HepG2 (cell line): ENCODE measurements around the gene TOMM22. TPM values are rescaled to one million over a fixed set of nuclear protein-coding genes. Genes with fewer than 3 reads are reported as not detected.

Experiments
- ATF5 ChIP-seq: sonication (generic); formaldehyde crosslinking; IDR thresholded peaks from 2 replicates; pipeline ENCODE4 v1.4.0; 2020; ENCODE audit warnings: mild to moderate bottlenecking, low read depth, missing genetic modification reagents
- ATM ChIP-seq: fragments of 450-650 bp; IDR thresholded peaks from 2 replicates; pipeline ENCODE4 v1.7.1; 2017; ENCODE audit warnings: mild to moderate bottlenecking, borderline replicate concordance
- CEBPB ChIP-seq: IDR thresholded peaks from 2 replicates; pipeline ENCODE4 v1.6.1; 2011; ENCODE audit warnings: low read depth, low read length, improper control_type of control experiment, borderline replicate concordance
- CREM ChIP-seq, 2 experiments: sonication (generic) in 1 of 2; formaldehyde crosslinking in 1 of 2; IDR thresholded peaks; 2 replicates each; pipeline versions ENCODE4 v1.4.0 to v1.6.1; 2016 to 2020; ENCODE audit warnings: antibody characterized with exemption in 1 of 2, mild to moderate bottlenecking in 1 of 2, missing genetic modification reagents in 1 of 2
- E2F2 ChIP-seq: sonication (generic); formaldehyde crosslinking; IDR thresholded peaks from 2 replicates; pipeline ENCODE4 v1.4.0; 2020; ENCODE audit warnings: missing genetic modification reagents, borderline replicate concordance
- FOSL1 ChIP-seq: sonication (generic); formaldehyde crosslinking; IDR thresholded peaks from 2 replicates; pipeline ENCODE4 v1.9.0; 2021; ENCODE audit warnings: missing genetic modification reagents, borderline replicate concordance
- GABPB1 ChIP-seq: IDR thresholded peaks from 2 replicates; pipeline ENCODE4 v1.6.1; 2016; ENCODE audit warnings: mild to moderate bottlenecking, missing genetic modification reagents, moderate library complexity, missing compliant biosample characterization
- MED1 ChIP-seq: sonication (generic); formaldehyde crosslinking; IDR thresholded peaks from 2 replicates; pipeline ENCODE4 v1.4.0; 2020; ENCODE audit warnings: missing genetic modification reagents
- MXD3 ChIP-seq: IDR thresholded peaks from 2 replicates; pipeline ENCODE4 v1.6.1; 2016; ENCODE audit warnings: mild to moderate bottlenecking, missing biosample characterization, missing genetic modification reagents
- NONO ChIP-seq, 2 experiments: fragments of 450-650 bp in 1 of 2; sonication (generic) in 1 of 2; formaldehyde crosslinking in 1 of 2; IDR thresholded peaks in 1 of 2; conservative IDR thresholded peaks in 1 of 2; 2 replicates each; pipeline versions ENCODE4 v1.6.1 to v1.8.0; 2017 to 2022; ENCODE audit warnings: mild to moderate bottlenecking in 1 of 2, missing genetic modification reagents in 1 of 2, moderate library complexity in 1 of 2
- RBAK ChIP-seq: sonication (generic); formaldehyde crosslinking; IDR thresholded peaks from 2 replicates; pipeline ENCODE4 v1.5.1; 2020; ENCODE audit warnings: mild to moderate bottlenecking, missing genetic modification reagents
- TEAD2 ChIP-seq: sonication (generic); formaldehyde crosslinking; IDR thresholded peaks from 2 replicates; pipeline ENCODE4 v1.9.0; 2021; ENCODE audit warnings: missing genetic modification reagents
- ZFP62 ChIP-seq: sonication (generic); formaldehyde crosslinking; IDR thresholded peaks from 2 replicates; pipeline ENCODE4 v1.4.0; 2020; ENCODE audit warnings: missing genetic modification reagents
- ZFP91 ChIP-seq: sonication (generic); formaldehyde crosslinking; IDR thresholded peaks from 2 replicates; pipeline ENCODE4 v1.9.0; 2022; ENCODE audit warnings: missing genetic modification reagents, mild to moderate bottlenecking, borderline replicate concordance
- ZNF10 ChIP-seq: sonication (generic); formaldehyde crosslinking; IDR thresholded peaks from 2 replicates; pipeline ENCODE4 v1.4.0; 2020; ENCODE audit warnings: mild to moderate bottlenecking, low read depth, missing genetic modification reagents, borderline replicate concordance
- ZNF225 ChIP-seq: sonication (generic); formaldehyde crosslinking; IDR thresholded peaks from 2 replicates; pipeline ENCODE4 v1.4.0; 2020; ENCODE audit warnings: mild to moderate bottlenecking, missing genetic modification reagents
- ZNF589 ChIP-seq: sonication (generic); formaldehyde crosslinking; conservative IDR thresholded peaks from 2 replicates; pipeline ENCODE4 v1.8.0; 2022; ENCODE audit warnings: mild to moderate bottlenecking, moderate library complexity, missing genetic modification reagents
- polyA plus RNA-seq, 8 experiments: library from polyadenylated mRNA; depleted of rRNA in 3 of 8; stranded (reverse) in 7 of 8; unstranded in 1 of 8; fragments of >200 nt; fragmentation: Illumina TruSeq in 4 of 8; extraction: Trizol in 4 of 8; gene quantifications; 2 replicates each; pipeline versions ENCODE4 v1.2.1 to v1.2.3, GENCODE V29; 2011 to 2016; ENCODE audit warnings: low read depth in 4 of 8, missing spikeins in 1 of 8, mixed read lengths in 1 of 8; ENCODE audit not compliant: insufficient read depth in 1 of 8
- total RNA-seq, 5 experiments: library from RNA; depleted of rRNA; stranded (reverse); fragments of >200 nt; fragmentation: Illumina TruSeq; extraction: Trizol; gene quantifications; 2 replicates each; pipeline ENCODE4 v1.2.3, GENCODE V29; 2016; ENCODE audit warnings: low read depth in 1 of 5
- TF ChIP-seq, protein P1 (sequence below): sonication (generic); formaldehyde crosslinking; IDR thresholded peaks from 2 replicates; pipeline ENCODE4 v1.5.0; 2020; ENCODE audit warnings: mild to moderate bottlenecking, missing genetic modification reagents
- TF ChIP-seq, protein P2 (sequence below): sonication (generic); formaldehyde crosslinking; IDR thresholded peaks from 2 replicates; pipeline ENCODE4 v1.4.0; 2020; ENCODE audit warnings: mild to moderate bottlenecking, missing genetic modification reagents

The TOMM22 gene
- total and polyA plus RNA-seq, 2 of the 13 experiments (the other 11 are each of a cell fraction or from before 2014, with no cell fraction given): 46.9 to 118 TPM

GRCh38 chr22:38700789-38701628 lies 19.3 kb downstream of the TOMM22 start, which contains the start of gene JOSD1 (continued):
- no peak for TF ChIP-seq TEAD2 (CRISPR knock-in tag)
- TF ChIP-seq, protein P1, sequence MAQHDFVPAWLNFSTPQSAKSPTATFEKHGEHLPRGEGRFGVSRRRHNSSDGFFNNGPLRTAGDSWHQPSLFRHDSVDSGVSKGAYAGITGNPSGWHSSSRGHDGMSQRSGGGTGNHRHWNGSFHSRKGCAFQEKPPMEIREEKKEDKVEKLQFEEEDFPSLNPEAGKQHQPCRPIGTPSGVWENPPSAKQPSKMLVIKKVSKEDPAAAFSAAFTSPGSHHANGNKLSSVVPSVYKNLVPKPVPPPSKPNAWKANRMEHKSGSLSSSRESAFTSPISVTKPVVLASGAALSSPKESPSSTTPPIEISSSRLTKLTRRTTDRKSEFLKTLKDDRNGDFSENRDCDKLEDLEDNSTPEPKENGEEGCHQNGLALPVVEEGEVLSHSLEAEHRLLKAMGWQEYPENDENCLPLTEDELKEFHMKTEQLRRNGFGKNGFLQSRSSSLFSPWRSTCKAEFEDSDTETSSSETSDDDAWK (CRISPR knock-in tag): no peak
- TF ChIP-seq MXD3 (CRISPR knock-in tag): peak; percentile 43
- peak; percentile 91 for TF ChIP-seq GABPB1 (CRISPR knock-in tag)
- peak; percentile 80 for TF ChIP-seq ZFP91 (CRISPR knock-in tag)
- no peak for TF ChIP-seq RBAK (CRISPR knock-in tag)
- TF ChIP-seq ZNF10: no peak
- TF ChIP-seq ATM: no peak
- peak; percentile 15; the same call in 1 of the 2 replicates for TF ChIP-seq FOSL1 (CRISPR knock-in tag)
- peak; percentile 80; the same call in 1 of the 2 replicates for TF ChIP-seq MED1
- TF ChIP-seq ZNF225 (CRISPR knock-in tag): 0 out of 2 replicates have a peak, but pooled peaks have one; percentile 4
- TF ChIP-seq CEBPB: no peak; the same call in 1 of the 2 replicates
- TF ChIP-seq, protein P2, sequence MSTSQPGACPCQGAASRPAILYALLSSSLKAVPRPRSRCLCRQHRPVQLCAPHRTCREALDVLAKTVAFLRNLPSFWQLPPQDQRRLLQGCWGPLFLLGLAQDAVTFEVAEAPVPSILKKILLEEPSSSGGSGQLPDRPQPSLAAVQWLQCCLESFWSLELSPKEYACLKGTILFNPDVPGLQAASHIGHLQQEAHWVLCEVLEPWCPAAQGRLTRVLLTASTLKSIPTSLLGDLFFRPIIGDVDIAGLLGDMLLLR (CRISPR knock-in tag): 0 out of 2 replicates have a peak, but pooled peaks have one; percentile 14
- TF ChIP-seq ZFP62 (CRISPR knock-in tag): 0 out of 2 replicates have a peak, but pooled peaks have one; percentile 26
- TF ChIP-seq ZNF589 (CRISPR knock-in tag): peak; percentile 76; the same call in 1 of the 2 replicates
- TF ChIP-seq E2F2 (CRISPR knock-in tag): peak; percentile 87
- no peak for TF ChIP-seq ATF5
- peak; percentile 87 for TF ChIP-seq CREM (IDR thresholded peaks at IDR 0.05)
- TF ChIP-seq CREM (CRISPR knock-in tag; IDR thresholded peaks at IDR 0.05): peak; percentile 87
- no peak for TF ChIP-seq NONO (IDR thresholded peaks at IDR 0.05)
- TF ChIP-seq NONO (CRISPR knock-in tag; conservative IDR thresholded peaks at IDR 0.05): peak; percentile 93
